Measurements from ENCODE around the gene MACROH2A2. TPM values are rescaled to one million over a fixed set of nuclear protein-coding genes. Genes with fewer than 3 reads are reported as not detected.
A peak's percentile ranks its signal among the peaks of the same experiment; 100 is the strongest.

Gene MACROH2A2
- total RNA-seq, 1 experiment from 2014 or later = 42.7 TPM

DNA sequence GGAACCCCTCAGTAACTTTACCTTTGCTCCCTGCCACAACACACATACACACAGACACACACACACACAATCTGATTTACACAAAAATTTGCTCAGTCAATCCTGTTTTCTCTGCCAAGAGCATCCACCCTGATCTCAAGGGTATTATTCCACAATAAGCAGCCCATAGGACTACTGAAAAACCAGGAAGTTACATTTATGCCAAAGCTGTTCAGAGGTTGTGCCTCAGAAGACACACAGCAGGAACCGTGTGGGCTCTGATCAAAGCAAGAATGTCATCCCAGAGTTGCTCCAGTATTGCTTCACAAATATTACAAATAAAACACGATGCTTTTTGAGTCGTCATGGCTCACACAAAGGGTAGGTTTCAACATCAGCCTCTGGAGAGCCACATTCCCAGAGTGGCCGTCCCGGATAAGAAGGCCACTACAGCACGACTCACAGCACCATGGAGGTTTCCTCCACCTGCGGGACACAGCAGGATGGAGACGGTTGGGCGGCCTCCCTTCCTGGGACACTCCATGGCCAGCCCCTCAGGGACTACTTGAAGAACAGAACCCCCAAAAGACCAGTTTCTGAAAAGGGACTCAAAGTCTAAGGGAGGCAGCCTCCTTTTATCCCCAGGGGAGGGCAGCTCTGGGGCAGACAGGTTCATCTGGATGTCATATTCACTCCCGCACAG lies 78.4 kb downstream of the MACROH2A2 start:
- DNase-seq (ENCODE audit: low spot score) = no peak

DNA sequence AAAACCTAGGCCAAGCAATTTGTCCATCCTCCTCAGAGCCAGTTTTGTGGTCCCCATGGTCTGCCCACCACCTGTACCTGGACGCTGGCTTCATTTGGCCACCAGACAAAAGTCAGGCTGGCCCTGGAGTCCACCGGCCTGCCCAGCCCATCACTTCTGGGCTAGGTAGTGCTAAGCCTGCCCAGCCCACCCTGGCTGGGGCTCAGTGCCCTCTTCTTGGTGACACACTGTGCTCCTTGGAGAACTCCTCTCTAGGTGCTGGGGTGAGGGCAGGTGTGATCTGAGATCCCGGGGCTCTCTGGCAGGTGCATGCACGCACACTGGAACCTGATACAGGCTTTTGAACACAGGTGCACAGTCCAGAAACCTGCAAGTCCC lies 78.9 kb downstream of the MACROH2A2 start:
- no peak for DNase-seq (ENCODE audit: low spot score)

DNA sequence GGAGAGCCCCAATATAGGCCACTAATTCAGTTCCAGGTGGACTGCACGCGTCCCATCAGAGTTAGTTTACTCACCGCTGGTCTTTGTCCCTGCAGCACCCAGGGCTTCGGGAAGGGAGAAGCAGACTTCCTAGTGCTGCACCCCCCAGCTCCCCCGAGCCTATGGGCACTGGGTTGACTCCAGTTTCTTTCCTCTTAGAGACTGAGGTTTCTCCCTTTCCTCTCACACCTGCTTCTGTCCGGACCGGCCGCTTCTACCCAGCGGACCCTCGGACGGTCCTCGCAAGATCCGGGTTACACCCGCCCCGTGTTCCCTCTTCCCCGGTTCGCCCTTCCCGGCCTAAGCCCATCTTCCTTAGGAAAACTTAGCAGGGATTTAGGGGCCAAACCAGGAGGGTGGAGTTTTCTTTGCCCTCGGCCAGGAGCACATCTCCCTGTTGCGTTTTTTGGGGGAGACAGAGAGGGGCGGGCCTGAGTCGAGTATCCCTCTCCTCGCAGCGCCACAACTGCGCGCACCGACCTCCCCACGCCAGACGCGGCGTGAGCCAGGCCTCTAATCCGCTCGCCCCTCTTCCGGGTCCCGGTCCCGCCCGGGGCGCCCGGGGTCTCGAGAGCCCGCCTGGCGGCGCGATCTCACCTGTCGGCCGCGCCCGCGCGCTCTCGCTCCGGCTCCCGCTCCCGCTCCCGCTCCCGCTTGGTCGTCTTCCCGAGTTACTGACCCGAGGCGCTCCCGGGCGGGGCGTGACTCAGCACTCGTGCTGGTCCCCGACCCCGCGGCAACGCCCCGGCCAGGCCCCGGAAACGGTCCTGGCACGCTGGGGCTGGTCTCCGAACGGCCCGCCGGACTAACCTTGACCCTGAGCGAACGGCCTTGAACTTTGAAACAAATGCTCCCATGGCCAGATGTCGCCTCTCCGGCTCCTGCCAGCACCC lies 79.7 kb downstream of the MACROH2A2 start, which contains the start of gene AIFM2:
AIFM2 (minus strand) TSS at position 728 of the 932 bp plus-strand sequence. CDS start 8,741 bp downstream, outside the sequence.
- DNase-seq (ENCODE audit: low spot score) = peak; percentile 63

DNA sequence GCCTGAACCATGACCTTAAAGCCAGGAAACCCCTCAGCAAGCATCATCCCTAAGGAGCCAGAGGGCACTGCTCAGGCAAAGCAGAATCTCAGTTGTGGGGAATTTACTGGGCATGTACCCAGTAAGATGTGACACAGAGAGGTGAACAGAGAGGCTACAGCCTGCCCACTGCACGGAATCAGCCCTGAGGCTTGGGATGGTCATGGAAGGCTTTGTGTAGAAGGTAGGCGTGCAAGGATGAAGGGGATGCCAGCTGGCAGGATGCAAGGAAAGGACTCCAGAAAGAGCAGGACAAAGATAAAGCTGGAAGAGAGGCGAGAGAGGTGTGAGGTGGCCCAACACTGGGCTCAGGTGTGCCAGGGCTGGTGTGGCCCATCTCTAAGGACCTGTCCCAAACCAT lies 82.4 kb downstream of the MACROH2A2 start:
- no peak for DNase-seq (ENCODE audit: low spot score)

DNA sequence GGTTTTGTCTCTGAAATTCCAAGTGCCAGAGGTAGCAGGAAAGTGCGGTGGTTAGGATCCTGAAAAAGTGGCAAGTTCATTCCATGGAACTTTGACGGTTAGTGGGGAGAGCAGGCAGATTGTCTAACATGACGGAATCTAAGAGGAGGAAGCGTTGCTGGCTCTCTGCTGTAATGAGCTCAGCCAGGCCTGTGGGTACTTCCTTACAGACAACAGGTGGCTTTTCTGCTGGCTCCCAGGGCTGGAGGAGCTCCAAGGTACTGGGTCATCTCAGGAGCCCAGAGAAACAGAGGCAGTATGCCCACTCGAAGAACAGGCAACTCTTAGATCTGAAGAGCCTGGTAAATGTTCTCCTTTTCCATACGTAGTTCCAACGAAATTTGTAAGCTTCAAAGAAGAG lies 83.0 kb downstream of the MACROH2A2 start:
- no peak for DNase-seq (ENCODE audit: low spot score)

DNA sequence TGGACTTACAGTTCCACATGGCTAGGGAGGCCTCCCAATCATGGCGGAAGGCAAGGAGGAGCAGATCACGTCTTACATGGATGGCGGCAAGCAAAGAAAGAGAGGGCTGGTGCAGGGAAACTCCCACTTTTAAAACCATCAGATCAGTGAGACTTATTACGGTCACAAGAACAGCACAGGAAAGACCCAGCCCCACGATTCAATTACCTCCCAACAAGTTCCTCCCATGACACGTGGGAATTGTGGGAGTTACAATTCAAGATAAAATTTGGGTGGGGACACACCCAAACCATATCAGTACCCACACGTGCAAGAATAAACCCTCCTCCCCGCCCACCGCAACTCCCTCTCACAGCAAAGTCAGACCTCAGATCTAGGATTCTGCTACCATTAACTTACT lies 84.5 kb downstream of the MACROH2A2 start:
- no peak for DNase-seq (ENCODE audit: low spot score)

DNA sequence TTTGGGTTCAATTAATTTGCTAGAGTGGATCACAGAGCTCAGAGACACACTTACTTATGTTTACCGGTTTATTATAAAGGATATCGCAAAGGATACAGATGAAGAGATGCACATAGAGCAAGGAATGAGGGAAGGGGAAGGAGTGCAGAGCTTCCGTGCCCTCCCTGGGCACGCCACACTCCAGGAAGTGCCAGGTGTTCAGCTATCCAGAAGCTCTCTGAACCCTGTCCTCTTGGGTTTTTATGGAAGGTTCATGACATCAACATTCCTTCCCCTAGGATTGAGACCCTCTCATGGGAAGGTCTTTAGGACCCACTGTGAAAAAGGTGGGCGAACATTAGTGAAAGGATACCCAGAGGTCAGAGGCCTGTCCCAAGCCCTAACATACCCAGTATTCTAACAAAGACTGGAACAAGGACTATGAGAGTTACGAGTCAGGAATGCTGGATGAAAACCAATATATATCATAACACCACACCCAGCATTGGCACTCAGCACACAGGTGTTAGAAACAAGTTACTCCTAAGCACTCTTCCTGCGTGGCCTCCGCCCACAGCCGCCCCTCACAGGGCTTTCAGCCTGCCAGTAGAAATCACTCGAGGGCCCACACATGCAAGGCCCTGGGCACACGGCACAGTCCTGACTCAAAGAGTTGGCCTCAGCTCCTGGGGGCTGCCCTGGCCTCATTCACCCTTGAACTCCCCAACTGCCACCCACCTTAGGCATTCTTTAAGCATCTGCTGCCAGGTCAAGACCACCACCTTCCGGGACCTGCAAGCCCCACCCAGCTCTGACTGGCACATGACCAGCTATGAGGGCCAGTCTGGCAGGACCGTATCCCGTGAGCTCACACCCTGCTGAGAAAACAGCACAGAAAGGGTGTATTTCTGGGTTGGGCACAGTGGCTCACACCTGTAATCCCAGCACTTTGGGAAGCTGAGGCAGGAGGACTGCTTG lies 85.6 kb downstream of the MACROH2A2 start:
- no peak for DNase-seq (ENCODE audit: low spot score)

DNA sequence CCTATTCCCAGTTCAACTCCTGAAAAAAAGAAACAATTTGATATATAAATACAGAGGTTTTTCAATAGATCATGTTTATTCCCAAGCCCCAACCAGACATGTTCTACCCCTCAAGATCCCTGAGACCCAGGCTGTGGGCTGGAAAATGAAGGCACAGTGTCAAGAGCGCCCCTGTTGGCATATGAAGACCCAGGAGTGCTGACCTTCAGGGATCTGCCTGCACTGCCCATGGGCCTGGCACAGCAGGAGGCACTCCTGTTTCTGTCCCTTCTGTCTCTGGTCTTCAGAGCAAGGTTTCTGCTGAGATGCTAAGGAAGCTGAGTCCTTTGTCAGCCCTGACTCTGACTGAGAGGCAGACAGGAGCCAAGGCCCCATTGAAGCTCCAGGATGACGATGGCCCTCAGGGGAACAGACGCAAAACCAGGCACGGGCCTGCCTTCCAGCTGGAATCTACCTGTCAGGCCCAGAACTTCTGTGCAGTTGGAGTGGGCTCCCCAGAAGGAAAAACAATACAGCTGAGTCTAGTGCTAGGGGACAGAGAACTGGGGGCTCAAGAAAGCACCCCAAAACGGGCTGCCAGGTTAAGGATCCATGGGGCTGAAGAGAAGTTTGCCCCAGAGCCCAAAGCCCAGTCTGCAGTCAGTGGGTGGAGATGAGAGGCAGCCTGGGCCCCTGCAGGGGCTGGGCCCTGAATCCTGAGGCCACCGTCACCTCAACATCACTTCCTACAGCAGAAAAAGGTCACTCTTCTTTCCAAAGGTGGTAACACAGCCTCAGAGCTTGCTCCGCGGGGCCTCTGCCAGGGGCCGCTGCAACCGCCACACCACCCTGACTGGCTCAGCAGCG lies 86.7 kb downstream of the MACROH2A2 start:
- no peak for DNase-seq (ENCODE audit: low spot score)

DNA sequence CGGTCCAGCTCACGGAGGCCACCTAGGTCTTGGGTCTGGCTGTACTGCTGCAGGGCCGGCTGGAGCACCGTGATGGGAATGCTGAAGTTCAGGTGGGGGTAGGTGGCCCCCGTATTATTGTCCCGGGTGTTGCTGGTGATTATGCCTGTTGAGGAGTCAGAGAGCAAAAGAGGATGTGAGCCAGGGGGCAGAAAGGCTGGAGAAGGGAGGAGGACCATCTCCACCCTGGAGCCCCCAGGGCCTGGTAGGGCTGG lies 87.3 kb downstream of the MACROH2A2 start:
- no peak for DNase-seq (ENCODE audit: low spot score)

DNA sequence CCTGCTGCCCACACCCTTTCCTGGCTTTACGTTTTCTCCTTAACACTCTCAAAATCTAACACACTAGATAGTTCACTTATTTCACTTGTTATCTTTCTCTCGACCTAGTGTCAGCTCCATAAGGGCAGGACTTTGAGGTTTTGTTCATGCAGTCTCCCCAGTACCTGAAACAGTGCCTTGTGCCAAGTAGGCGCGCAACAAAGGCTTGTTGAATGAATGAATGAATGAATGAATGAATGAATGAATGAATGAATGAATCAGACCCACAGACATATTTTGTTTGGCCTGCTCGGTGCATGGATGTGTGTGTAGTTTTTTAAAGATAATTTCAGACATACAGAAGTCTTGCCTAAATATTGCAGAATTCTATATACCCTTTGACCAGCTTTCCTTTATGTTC lies 87.7 kb downstream of the MACROH2A2 start:
- DNase-seq (ENCODE audit: low spot score) = no peak

DNA sequence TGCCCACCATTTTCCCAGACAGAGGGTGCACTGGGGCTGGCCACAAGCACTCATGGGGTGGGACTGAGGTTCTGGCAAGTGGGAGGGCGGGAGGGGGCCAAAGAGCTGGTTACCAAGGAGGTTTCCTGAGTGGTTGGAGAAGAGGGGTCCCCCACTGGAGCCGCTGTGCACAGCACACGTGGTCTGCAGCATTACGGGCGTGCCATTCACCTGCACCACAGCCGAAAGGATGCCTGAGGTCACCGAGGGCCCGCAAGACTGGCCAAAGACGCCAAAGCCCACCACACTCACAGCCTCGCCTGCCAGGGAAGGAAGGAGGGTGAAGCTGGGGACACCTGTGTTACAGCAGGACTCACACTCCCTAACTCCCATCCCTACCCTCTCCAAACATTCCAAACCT lies 89.9 kb downstream of the MACROH2A2 start:
- no peak for DNase-seq (ENCODE audit: low spot score)

DNA sequence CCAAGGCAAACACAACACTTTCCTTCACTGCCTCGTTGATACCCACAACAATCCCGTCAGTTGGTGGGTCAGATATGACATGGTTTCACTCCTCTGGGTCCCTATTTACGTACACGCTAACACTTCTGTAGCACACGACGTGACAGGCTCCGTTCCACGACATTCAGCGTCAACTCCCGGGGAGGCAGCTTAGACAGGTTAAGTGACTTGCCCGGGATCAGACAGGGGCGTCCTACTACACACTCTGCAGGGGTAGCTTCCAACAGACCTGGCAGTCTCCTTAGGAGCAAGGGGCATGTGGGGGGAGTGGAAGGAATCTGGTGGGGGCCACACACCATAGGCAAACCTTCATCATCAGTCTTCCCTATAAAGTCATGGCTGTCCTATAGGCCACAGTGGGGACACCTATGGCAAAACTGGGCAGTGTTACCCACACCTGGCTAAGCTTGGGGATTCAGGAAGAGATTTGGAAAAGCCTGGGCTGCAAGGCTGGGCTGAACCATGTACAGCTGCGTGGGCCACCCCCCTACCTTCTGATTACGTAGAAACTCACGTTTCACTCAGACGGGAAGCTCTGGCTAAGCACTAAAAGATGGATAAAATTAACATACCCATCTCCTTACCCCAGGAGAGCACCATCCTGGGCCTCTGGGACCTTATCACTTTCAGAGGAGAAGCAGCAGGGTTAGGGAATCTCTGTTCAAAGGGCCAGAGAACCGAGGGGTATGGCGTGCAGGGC lies 91.9 kb downstream of the MACROH2A2 start:
- no peak for DNase-seq (ENCODE audit: low spot score)

DNA sequence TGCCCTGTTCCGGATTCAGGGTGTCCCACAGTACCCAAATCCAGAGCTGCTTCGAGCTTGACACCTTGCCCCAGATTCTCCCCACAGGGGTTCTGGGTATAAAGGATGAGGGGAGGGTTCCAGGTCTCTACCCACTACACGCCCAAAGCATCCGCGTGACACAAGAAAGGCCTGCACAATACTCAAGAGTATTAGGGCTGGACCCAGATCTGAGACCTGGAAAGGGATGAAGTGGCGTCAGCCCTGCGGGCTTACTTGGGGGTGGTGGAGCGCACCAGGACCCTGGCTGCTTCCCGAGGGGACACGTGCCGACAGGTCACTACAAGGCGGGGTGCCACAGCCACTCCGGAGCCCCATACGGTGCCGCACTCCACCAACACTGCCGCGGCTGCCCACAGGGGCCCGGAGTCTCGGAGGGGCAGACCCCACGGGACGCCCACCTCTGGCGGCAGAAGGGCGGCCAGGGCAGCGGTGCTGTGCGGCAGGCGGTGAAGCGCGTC lies 92.6 kb downstream of the MACROH2A2 start:
- DNase-seq (ENCODE audit: low spot score) = no peak

DNA sequence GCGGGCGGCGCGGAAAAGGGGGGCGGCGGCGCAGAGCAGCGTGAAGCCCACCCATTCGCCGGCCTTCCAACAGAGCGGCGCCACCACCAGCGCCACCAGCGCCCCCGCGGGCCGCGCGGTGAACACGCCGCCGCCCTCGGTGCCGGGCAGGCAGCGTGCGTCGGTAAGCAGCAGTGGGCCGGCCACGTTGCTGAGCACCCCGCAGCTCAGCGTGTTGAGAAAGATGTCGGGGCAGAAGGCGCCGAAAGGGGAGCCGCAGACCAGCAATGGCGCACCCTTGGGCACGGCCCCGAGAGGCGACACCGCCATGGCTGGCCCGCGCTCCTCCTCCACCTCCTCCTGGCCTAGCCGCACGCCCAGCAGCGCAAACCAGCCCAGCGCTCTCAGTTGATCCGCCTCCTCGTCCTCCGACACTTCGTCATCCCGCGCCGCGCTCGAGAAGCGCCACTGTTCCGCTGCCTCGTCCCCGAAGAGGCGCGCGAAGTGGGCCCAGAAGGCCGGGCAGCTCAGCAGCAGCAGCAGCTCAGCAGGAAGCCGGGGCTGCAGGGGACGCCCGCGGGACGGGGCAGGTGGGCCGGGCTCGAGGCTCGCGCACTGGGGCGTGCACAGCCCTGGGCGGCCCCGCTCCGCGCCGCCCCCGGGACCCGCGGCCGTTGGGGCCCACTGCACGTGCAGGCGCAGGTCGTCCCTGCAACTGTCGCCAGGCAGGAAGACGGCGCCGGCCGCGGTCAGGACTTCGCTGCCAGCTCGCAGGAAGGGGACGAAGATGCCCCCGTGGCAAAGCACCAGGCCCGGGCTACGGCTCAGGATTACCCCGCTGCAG lies 93.2 kb downstream of the MACROH2A2 start:
- peak; percentile 36 for DNase-seq (ENCODE audit: low spot score)

DNA sequence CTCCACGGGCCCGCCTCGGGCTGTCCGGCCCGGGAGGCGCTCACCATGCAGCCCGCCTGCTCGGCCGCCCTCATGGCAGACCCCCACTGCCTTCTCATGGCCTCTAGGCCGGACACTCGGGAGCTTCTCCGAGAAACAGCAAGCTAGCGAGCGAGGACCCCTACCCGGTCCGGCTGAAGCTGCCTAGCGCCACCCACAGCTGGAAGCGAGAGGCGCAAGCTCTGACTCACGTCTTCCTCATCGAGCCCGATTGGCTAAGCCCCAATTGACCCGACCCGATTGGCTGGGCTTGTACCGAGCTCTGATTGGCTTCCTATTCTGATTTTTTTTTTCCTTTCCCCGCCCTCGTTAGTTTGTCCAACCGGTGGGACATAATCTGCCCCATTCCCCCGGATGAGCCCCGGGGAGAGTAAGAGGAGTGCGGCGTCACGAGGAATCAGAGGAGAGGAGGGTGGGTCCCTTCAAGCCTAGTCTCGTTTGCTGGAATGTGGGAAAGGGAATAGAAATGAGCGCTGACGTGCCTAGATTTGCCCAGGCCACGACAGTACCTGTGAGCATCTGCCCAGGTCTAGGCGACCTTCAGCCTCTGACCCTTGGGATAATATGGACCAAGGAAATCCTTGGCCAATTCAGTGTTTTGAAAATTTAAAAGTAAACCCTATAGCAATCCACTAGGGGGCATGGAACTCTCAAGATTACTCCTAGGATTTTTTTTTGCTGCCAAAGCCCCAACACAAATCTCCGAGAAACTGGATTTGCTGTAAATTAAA lies 94.0 kb downstream of the MACROH2A2 start, which contains the start of gene TYSND1:
TYSND1 (minus strand) TSS at position 212 of the 770 bp plus-strand sequence; CDS start at position 98, 114 bp downstream.
- peak; percentile 98 for DNase-seq (ENCODE audit: low spot score)

DNA sequence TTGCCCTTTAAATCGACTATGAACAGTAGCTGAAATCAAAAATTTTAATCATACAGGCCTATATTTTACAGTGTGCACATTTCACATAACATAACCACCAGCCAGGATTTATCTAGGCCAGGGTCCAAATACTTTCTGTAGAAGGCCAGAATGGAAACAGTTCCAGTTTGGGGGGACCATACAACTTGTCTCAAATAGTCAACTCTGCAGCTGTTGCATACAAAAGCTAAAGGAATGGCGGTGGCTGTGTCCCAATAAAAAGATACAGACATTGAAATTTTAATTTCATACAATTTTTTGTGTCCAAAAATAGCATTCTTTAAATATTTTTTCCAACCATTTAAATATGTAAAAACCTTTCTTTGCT lies 94.6 kb downstream of the MACROH2A2 start:
- no peak for DNase-seq (ENCODE audit: low spot score)

DNA sequence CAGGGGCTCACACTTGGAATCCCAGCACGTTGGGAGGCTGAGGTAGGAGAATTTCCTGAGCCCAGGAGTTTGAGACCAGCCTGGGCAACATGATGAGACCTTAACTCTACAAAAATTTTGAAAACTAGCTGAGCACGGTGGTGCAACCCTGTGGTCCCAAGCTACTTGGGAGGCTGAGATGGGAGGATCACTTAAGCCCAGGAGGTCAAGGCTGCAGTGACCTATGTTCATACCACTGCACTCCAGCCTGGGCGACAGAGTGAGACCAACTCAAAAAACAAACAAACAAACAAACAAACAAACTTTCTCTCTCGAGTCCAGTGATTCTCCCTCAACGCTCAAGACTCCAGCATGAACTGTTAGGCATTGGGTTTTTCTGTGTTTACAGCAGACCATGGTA lies 95.9 kb downstream of the MACROH2A2 start:
- DNase-seq (ENCODE audit: low spot score) = no peak

DNA sequence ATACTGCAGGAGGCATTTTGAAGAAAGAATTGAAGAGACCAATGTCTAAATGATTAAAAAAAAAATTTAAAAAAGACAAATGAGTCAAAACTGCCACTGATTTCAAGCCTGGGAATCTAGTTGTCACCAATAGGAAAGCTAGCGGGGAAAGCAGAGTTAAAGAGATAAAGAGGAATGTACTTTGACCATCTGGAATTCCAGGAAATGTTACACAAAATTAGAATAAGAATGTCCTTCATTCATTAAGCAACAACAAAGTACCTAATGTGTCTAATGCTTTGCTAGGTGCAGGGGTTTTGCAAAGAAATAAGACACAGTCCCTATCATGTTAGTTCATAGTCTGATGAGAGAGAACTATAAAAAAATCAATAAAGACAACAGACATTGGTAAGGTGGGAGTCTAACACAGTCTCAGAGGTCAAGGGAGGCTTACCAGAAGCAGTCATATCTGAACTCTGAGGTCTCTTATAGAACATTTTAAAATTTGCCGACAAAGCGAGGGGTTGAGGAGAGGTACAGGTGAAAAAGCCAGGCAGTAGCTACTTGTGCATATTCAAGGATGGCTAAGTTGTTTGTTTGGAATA lies 102.7 kb downstream of the MACROH2A2 start:
- no peak for DNase-seq (ENCODE audit: low spot score)

All from H4 (cell line).